Vagina (tissue), 2 donors: ENCODE results near the gene ROR1.

Experiments used
- POLR2A ChIP-seq, 2 donors: fragments of 450-650 bp; IDR thresholded peaks; one replicate each; pipeline ENCODE4 v1.6.1; 2017; ENCODE audit warnings: antibody characterized with exemption in 2 of 2, mild to moderate bottlenecking in 2 of 2, moderate library complexity in 2 of 2
- TF ChIP-seq, protein P1 (sequence below), 3 experiments: fragments of 450-650 bp in 2 of 3; fragments of 200-600 bp in 1 of 3; sonication (generic) in 1 of 3; IDR thresholded peaks; one replicate each; pipeline ENCODE4 v1.5.1; 2017 to 2019; ENCODE audit warnings: antibody characterized with exemption in 3 of 3, mild to moderate bottlenecking in 2 of 3, moderate library complexity in 2 of 3

DNA sequence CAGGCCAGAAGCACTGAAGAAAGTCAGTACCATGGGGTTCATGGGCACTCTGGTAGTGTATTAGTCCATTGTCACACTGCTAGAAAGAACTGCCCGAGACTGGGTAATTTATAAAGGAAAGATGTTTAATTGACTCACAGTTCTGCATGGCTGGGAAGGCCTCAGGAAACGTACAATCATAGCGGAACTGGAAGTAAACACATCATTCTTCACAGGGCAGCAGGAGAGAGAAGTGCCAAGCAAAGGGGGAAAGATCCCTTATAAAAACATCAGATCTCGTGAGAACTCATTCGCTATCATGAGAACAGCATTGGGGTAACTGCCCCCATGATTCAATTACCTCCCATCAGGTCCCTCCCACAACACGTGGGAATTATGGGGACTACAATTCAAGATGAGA is 20.2 kb upstream of the ROR1 start:
- TF ChIP-seq, protein P1, sequence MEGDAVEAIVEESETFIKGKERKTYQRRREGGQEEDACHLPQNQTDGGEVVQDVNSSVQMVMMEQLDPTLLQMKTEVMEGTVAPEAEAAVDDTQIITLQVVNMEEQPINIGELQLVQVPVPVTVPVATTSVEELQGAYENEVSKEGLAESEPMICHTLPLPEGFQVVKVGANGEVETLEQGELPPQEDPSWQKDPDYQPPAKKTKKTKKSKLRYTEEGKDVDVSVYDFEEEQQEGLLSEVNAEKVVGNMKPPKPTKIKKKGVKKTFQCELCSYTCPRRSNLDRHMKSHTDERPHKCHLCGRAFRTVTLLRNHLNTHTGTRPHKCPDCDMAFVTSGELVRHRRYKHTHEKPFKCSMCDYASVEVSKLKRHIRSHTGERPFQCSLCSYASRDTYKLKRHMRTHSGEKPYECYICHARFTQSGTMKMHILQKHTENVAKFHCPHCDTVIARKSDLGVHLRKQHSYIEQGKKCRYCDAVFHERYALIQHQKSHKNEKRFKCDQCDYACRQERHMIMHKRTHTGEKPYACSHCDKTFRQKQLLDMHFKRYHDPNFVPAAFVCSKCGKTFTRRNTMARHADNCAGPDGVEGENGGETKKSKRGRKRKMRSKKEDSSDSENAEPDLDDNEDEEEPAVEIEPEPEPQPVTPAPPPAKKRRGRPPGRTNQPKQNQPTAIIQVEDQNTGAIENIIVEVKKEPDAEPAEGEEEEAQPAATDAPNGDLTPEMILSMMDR (IDR thresholded peaks at IDR 0.05), result no peak
- TF ChIP-seq POLR2A (IDR thresholded peaks at IDR 0.05), result no peak
